ENCODE data around the gene C1QTNF3. TPM values are rescaled to one million over a fixed set of nuclear protein-coding genes. Genes with fewer than 3 reads are reported as not detected.
"Not testable (repeated sequence)": the region's sequence is repeated elsewhere in the genome, so short reads cannot be mapped to it uniquely, and the experiment has no call there.

The C1QTNF3 gene
- polyA plus RNA-seq, 3 donors: 43.8 to 63.8 (median 53.3) TPM

GRCh38 chr5:34026089-34026761 is 16.8 kb downstream of the C1QTNF3 start:
- DNase-seq (ENCODE audit: low read depth in 3 of 3, low spot score in 2 of 3): no peak

- DNase-seq (ENCODE audit: low read depth in 3 of 3, low spot score in 2 of 3): no peak
These were observed 20.8 kb downstream of the C1QTNF3 start for GRCh38 chr5:34022121-34022705.

GRCh38 chr5:34021334-34021733 is 21.7 kb downstream of the C1QTNF3 start:
- DNase-seq (ENCODE audit: low read depth in 3 of 3, low spot score in 2 of 3): no peak

GRCh38 chr5:34020726-34021125 is 22.3 kb downstream of the C1QTNF3 start:
- no peak for DNase-seq (ENCODE audit: low read depth in 3 of 3, low spot score in 2 of 3)

GRCh38 chr5:34017254-34017653 is 25.8 kb downstream of the C1QTNF3 start:
- no peak for DNase-seq (ENCODE audit: low read depth in 3 of 3, low spot score in 2 of 3)

- no peak for DNase-seq (ENCODE audit: low read depth in 3 of 3, low spot score in 2 of 3)
These were observed 26.3 kb downstream of the C1QTNF3 start for GRCh38 chr5:34016750-34017149.

- DNase-seq (ENCODE audit: low read depth in 3 of 3, low spot score in 2 of 3): no peak
These were observed 26.8 kb downstream of the C1QTNF3 start for GRCh38 chr5:34016222-34016621.

GRCh38 chr5:34015120-34015822 is 27.7 kb downstream of the C1QTNF3 start:
- no peak for DNase-seq (ENCODE audit: low read depth in 3 of 3, low spot score in 2 of 3)

GRCh38 chr5:34014626-34015025 is 28.4 kb downstream of the C1QTNF3 start:
- DNase-seq (ENCODE audit: low read depth in 3 of 3, low spot score in 2 of 3): no peak

- no peak for DNase-seq (ENCODE audit: low read depth in 3 of 3, low spot score in 2 of 3)
These were observed 29.5 kb downstream of the C1QTNF3 start for GRCh38 chr5:34013547-34013946.

GRCh38 chr5:34012791-34013190 is 30.2 kb downstream of the C1QTNF3 start:
- DNase-seq (ENCODE audit: low read depth in 3 of 3, low spot score in 2 of 3): no peak

GRCh38 chr5:34011536-34011935 is 31.5 kb downstream of the C1QTNF3 start:
- DNase-seq (ENCODE audit: low read depth in 3 of 3, low spot score in 2 of 3): no peak

- not testable (repeated sequence) for DNase-seq (ENCODE audit: low read depth in 3 of 3, low spot score in 2 of 3)
These were observed 32.9 kb downstream of the C1QTNF3 start for GRCh38 chr5:34010146-34010545.

GRCh38 chr5:34009610-34010009 is 33.4 kb downstream of the C1QTNF3 start:
- no peak for DNase-seq (ENCODE audit: low read depth in 3 of 3, low spot score in 2 of 3)

GRCh38 chr5:34008802-34009201 is 34.2 kb downstream of the C1QTNF3 start:
- no peak for DNase-seq (ENCODE audit: low read depth in 3 of 3, low spot score in 2 of 3)

- DNase-seq (ENCODE audit: low read depth in 3 of 3, low spot score in 2 of 3): peak; percentile 85 to 94 (median 88)
These were observed 35.1 kb downstream of the C1QTNF3 start, which contains the start of gene AMACR for GRCh38 chr5:34007621-34008600. AMACR (minus strand) TSS chr5:34008050; CDS start chr5:34008019, 31 bp downstream.

- DNase-seq (ENCODE audit: low read depth in 3 of 3, low spot score in 2 of 3): no peak
These were observed 35.8 kb downstream of the C1QTNF3 start for GRCh38 chr5:34007201-34007620.

- DNase-seq (ENCODE audit: low read depth in 3 of 3, low spot score in 2 of 3): no peak
These were observed 37.3 kb downstream of the C1QTNF3 start for GRCh38 chr5:34005681-34006080.

GRCh38 chr5:34005211-34005610 is 37.8 kb downstream of the C1QTNF3 start:
- no peak for DNase-seq (ENCODE audit: low read depth in 3 of 3, low spot score in 2 of 3)

GRCh38 chr5:34003941-34004340 is 39.1 kb downstream of the C1QTNF3 start:
- DNase-seq (ENCODE audit: low read depth in 3 of 3, low spot score in 2 of 3): no peak

Data from right renal cortex interstitium (tissue), 3 donors.